WTC11 (cell line): ENCODE results near the gene TOPAZ1. TPM values are rescaled to one million over a fixed set of nuclear protein-coding genes. Genes with fewer than 3 reads are reported as not detected.

Experiments used
- ATAC-seq: fragments of 200-7000 bp; cut with Tn5 transposase; 2 replicates; pipeline ENCODE4 v1.10.0; 2021; ENCODE audit warnings: mild to moderate bottlenecking, moderate library complexity
- CTCF ChIA-PET: fragments of 300-600 bp; sonication (Branson Sonifier 250); formaldehyde crosslinking; loops from one replicate; lab custom pipeline; 2021; ENCODE audit warnings: antibody characterized with exemption; lab: Charles Lee
- POLR2A ChIA-PET: fragments of 350-600 bp; sonication (Branson Sonifier 250); formaldehyde crosslinking; loops from one replicate; lab custom pipeline; 2021; ENCODE audit warnings: antibody characterized with exemption; lab: Charles Lee
- DNase-seq: peaks from one replicate; pipeline ENCODE4 v3.0.0; 2021; ENCODE audit warnings: low spot score
- H3K27ac Mint-ChIP-seq: 2 replicates; pipeline ENCODE4 v1.8.0; 2021; ENCODE audit warnings: mixed read lengths
- H3K27me3 Mint-ChIP-seq: 2 replicates; pipeline ENCODE4 v1.8.0; 2021; ENCODE audit warnings: low read depth, mild to moderate bottlenecking, moderate library complexity, mixed read lengths
- H3K36me3 Mint-ChIP-seq: 2 replicates; pipeline ENCODE4 v1.8.0; 2021; ENCODE audit warnings: mixed read lengths
- H3K4me1 Mint-ChIP-seq: 2 replicates; pipeline ENCODE4 v1.8.0; 2022; ENCODE audit warnings: mixed read lengths
- H3K4me3 Mint-ChIP-seq: 2 replicates; pipeline ENCODE4 v1.8.0; 2021; ENCODE audit warnings: mild to moderate bottlenecking, moderate library complexity, mixed read lengths
- H3K9me3 Mint-ChIP-seq: 2 replicates; pipeline ENCODE4 v1.8.0; 2021; ENCODE audit warnings: mixed read lengths
- CBFB ChIP-seq: sonication (generic); formaldehyde crosslinking; IDR thresholded peaks from 2 replicates; pipeline ENCODE4 v1.8.1; 2022; ENCODE audit warnings: mild to moderate bottlenecking, low read depth, missing genetic modification reagents
- EMX1 ChIP-seq: fragments of 250-450 bp; sonication (Bioruptor Pico); IDR thresholded peaks from 2 replicates; pipeline ENCODE4 v1.8.0; 2021; ENCODE audit warnings: mild to moderate bottlenecking
- FOXJ3 ChIP-seq: sonication (generic); formaldehyde crosslinking; IDR thresholded peaks from 2 replicates; pipeline ENCODE4 v1.9.0; 2021; ENCODE audit warnings: missing genetic modification reagents, mild to moderate bottlenecking, borderline replicate concordance
- IRF2 ChIP-seq: sonication (generic); formaldehyde crosslinking; IDR thresholded peaks from 2 replicates; pipeline ENCODE4 v1.8.0; 2022; ENCODE audit warnings: low read depth, missing genetic modification reagents, borderline replicate concordance
- TEAD4 ChIP-seq: sonication (generic); formaldehyde crosslinking; IDR thresholded peaks from 2 replicates; pipeline ENCODE4 v1.8.0; 2022; ENCODE audit warnings: mild to moderate bottlenecking, missing genetic modification reagents
- ZNF263 ChIP-seq: sonication (generic); formaldehyde crosslinking; IDR thresholded peaks from 2 replicates; pipeline ENCODE4 v1.8.1; 2022; ENCODE audit warnings: low read depth, mild to moderate bottlenecking, moderate library complexity, missing genetic modification reagents
- ZNF396 ChIP-seq: fragments of 250-450 bp; sonication (Bioruptor Pico); IDR thresholded peaks from 2 replicates; pipeline ENCODE4 v1.8.0; 2021; ENCODE audit warnings: mild to moderate bottlenecking, moderate library complexity, borderline replicate concordance
- ZNF423 ChIP-seq: fragments of 250-450 bp; sonication (Bioruptor Pico); IDR thresholded peaks from 2 replicates; pipeline ENCODE4 v2.1.2; 2022; ENCODE audit warnings: mild to moderate bottlenecking, moderate library complexity
- total RNA-seq: library from RNA; stranded (reverse); gene quantifications from 3 replicates; pipeline ENCODE4 v1.2.3, GENCODE V29; 2021
- TF ChIP-seq, protein P1 (sequence below): sonication (generic); formaldehyde crosslinking; IDR thresholded peaks from 2 replicates; pipeline ENCODE4 v1.8.0; 2022; ENCODE audit warnings: mild to moderate bottlenecking, missing genetic modification reagents
- TF ChIP-seq, protein P2 (sequence below): fragments of 250-450 bp; sonication (Bioruptor Pico); IDR thresholded peaks from 2 replicates; pipeline ENCODE4 v1.9.0; 2021; ENCODE audit warnings: mild to moderate bottlenecking, borderline replicate concordance
- TF ChIP-seq, protein P3 (sequence below): sonication (generic); formaldehyde crosslinking; IDR thresholded peaks from 2 replicates; pipeline ENCODE4 v1.8.1; 2023; ENCODE audit warnings: mild to moderate bottlenecking, missing genetic modification reagents, borderline replicate concordance
- TF ChIP-seq, protein P4 (sequence below): sonication (generic); formaldehyde crosslinking; IDR thresholded peaks from 2 replicates; pipeline ENCODE4 v1.8.1; 2022; ENCODE audit warnings: missing genetic modification reagents, borderline replicate concordance
- TF ChIP-seq, protein P5 (sequence below): sonication (generic); formaldehyde crosslinking; IDR thresholded peaks from 2 replicates; pipeline ENCODE4 v1.8.1; 2023; ENCODE audit warnings: mild to moderate bottlenecking, missing genetic modification reagents, moderate library complexity
- TF ChIP-seq, protein P6 (sequence below): fragments of 200-600 bp; IDR thresholded peaks from 2 replicates; pipeline ENCODE4 v1.8.0; 2022; ENCODE audit warnings: antibody characterized with exemption
- TF ChIP-seq, protein P7 (sequence below): fragments of 250-450 bp; sonication (Bioruptor Pico); IDR thresholded peaks from 2 replicates; pipeline ENCODE4 v1.9.0; 2021; ENCODE audit warnings: mild to moderate bottlenecking
- TF ChIP-seq, protein P8 (sequence below): fragments of 250-450 bp; sonication (Bioruptor Pico); IDR thresholded peaks from 2 replicates; pipeline ENCODE4 v1.8.0; 2021; ENCODE audit warnings: mild to moderate bottlenecking

Gene TOPAZ1
- total RNA-seq, 1 experiment from 2014 or later = not detected

DNA sequence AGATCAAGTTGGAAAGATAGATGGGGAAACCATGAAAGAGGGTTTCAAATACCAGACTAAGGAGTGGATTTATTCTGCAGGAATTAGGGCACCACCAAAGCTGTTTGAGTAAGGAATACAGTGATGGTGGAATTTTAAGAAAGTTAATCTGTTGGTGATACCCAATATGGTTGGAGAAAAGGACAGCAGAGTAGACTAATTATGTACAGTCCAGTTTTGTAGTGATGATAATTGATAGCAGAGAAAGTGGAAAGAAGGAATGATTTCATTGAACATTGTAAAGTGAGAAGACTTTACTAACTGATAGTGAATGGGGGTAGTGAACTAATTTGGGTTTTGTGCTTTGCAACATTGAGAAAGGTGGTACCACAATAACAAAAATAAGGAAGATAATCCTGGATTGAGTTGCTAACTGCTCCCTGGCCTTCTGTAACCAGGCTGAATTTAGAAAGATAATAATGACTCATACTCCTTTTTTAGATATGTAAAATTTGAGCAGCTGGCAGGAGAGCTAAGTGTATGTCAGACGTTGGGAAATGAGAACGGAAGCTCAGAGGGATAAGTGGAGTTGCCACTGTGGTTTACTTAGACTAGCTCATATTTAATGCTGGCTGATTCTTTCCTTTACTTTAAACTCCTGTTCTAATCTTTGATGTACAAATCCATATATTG is 113.8 kb downstream of the TOPAZ1 start:
- ChIA-PET POLR2A (no interaction called here), CTCF (interaction anchor here (0.9 kb wide), 1 partner anchor 17 kb away, joined by 3 read pairs; the partner anchor contains the start of gene TCAIM)
- Mint-ChIP-seq H3K27me3 (no peaks in the 10 kb centered on the region), H3K36me3 (no peaks in the 10 kb centered on the region), H3K9me3 (no peaks in the 10 kb centered on the region), H3K4me1 (peaks cover 27% of the 10 kb centered on the region), H3K27ac (no peak overlapping the region), H3K4me3 (no peak overlapping the region)
- DNase-seq (no peak), ATAC-seq (no peak)
- TF ChIP-seq ZNF423 (CRISPR knock-in tag) = no peak
- no peak for TF ChIP-seq IRF2 (CRISPR knock-in tag)
- TF ChIP-seq, all 79 proteins: peak for 0

DNA sequence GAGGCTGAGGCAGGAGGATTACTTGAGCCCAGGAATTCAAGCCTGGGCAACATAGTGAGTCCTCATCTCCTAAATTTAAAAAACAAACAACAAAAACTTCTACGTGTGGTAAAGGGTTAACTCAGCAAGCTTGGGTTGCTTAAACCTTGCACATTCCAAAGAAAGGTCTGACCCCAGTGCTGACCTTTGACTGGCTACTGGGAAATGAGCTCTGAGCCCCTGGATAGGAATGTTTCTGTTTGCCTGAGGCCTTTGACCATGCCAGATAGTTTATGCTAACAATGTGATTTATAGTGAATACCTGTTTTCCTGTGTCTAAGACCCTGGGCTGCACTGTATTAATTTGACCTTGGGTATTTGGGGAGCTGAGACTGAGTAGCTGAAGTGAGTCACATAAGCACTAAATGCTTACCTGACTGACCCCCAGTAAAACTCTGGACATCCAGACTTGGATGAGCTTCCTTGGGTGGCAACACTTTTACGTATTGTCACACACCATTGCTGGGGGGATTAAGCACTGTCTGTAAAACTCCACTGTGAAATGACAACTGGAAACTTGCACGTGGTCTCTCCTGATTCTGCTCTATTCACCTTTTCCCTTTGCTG is 117.6 kb downstream of the TOPAZ1 start:
- H3K36me3 Mint-ChIP-seq = no peaks in the 10 kb centered on the region
- no peaks in the 10 kb centered on the region for H3K27me3 Mint-ChIP-seq
- CTCF ChIA-PET = interaction anchor here (0.5 to 1.1 kb wide), 2 partner anchors 41 to 696 kb away, joined by 3 read pairs; no protein-coding TSS in a partner anchor
- no peak overlapping the region for H3K4me3 Mint-ChIP-seq
- DNase-seq (peak; percentile 19), ATAC-seq (peak; percentile 94)
- peak overlapping the region; percentile 55 for H3K27ac Mint-ChIP-seq
- H3K9me3 Mint-ChIP-seq = no peaks in the 10 kb centered on the region
- H3K4me1 Mint-ChIP-seq = peaks cover 32% of the 10 kb centered on the region
- POLR2A ChIA-PET = no interaction called here
- TF ChIP-seq, protein P1, sequence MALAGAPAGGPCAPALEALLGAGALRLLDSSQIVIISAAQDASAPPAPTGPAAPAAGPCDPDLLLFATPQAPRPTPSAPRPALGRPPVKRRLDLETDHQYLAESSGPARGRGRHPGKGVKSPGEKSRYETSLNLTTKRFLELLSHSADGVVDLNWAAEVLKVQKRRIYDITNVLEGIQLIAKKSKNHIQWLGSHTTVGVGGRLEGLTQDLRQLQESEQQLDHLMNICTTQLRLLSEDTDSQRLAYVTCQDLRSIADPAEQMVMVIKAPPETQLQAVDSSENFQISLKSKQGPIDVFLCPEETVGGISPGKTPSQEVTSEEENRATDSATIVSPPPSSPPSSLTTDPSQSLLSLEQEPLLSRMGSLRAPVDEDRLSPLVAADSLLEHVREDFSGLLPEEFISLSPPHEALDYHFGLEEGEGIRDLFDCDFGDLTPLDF = no peak
- TF ChIP-seq, protein P2, sequence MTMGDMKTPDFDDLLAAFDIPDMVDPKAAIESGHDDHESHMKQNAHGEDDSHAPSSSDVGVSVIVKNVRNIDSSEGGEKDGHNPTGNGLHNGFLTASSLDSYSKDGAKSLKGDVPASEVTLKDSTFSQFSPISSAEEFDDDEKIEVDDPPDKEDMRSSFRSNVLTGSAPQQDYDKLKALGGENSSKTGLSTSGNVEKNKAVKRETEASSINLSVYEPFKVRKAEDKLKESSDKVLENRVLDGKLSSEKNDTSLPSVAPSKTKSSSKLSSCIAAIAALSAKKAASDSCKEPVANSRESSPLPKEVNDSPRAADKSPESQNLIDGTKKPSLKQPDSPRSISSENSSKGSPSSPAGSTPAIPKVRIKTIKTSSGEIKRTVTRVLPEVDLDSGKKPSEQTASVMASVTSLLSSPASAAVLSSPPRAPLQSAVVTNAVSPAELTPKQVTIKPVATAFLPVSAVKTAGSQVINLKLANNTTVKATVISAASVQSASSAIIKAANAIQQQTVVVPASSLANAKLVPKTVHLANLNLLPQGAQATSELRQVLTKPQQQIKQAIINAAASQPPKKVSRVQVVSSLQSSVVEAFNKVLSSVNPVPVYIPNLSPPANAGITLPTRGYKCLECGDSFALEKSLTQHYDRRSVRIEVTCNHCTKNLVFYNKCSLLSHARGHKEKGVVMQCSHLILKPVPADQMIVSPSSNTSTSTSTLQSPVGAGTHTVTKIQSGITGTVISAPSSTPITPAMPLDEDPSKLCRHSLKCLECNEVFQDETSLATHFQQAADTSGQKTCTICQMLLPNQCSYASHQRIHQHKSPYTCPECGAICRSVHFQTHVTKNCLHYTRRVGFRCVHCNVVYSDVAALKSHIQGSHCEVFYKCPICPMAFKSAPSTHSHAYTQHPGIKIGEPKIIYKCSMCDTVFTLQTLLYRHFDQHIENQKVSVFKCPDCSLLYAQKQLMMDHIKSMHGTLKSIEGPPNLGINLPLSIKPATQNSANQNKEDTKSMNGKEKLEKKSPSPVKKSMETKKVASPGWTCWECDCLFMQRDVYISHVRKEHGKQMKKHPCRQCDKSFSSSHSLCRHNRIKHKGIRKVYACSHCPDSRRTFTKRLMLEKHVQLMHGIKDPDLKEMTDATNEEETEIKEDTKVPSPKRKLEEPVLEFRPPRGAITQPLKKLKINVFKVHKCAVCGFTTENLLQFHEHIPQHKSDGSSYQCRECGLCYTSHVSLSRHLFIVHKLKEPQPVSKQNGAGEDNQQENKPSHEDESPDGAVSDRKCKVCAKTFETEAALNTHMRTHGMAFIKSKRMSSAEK (CRISPR knock-in tag) = no peak
- TF ChIP-seq, protein P3, sequence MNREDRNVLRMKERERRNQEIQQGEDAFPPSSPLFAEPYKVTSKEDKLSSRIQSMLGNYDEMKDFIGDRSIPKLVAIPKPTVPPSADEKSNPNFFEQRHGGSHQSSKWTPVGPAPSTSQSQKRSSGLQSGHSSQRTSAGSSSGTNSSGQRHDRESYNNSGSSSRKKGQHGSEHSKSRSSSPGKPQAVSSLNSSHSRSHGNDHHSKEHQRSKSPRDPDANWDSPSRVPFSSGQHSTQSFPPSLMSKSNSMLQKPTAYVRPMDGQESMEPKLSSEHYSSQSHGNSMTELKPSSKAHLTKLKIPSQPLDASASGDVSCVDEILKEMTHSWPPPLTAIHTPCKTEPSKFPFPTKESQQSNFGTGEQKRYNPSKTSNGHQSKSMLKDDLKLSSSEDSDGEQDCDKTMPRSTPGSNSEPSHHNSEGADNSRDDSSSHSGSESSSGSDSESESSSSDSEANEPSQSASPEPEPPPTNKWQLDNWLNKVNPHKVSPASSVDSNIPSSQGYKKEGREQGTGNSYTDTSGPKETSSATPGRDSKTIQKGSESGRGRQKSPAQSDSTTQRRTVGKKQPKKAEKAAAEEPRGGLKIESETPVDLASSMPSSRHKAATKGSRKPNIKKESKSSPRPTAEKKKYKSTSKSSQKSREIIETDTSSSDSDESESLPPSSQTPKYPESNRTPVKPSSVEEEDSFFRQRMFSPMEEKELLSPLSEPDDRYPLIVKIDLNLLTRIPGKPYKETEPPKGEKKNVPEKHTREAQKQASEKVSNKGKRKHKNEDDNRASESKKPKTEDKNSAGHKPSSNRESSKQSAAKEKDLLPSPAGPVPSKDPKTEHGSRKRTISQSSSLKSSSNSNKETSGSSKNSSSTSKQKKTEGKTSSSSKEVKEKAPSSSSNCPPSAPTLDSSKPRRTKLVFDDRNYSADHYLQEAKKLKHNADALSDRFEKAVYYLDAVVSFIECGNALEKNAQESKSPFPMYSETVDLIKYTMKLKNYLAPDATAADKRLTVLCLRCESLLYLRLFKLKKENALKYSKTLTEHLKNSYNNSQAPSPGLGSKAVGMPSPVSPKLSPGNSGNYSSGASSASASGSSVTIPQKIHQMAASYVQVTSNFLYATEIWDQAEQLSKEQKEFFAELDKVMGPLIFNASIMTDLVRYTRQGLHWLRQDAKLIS (CRISPR knock-in tag) = no peak
- TF ChIP-seq CBFB = no peak
- no peak for TF ChIP-seq TEAD4 (CRISPR knock-in tag)
- no peak for TF ChIP-seq FOXJ3 (CRISPR knock-in tag)
- TF ChIP-seq, protein P4, sequence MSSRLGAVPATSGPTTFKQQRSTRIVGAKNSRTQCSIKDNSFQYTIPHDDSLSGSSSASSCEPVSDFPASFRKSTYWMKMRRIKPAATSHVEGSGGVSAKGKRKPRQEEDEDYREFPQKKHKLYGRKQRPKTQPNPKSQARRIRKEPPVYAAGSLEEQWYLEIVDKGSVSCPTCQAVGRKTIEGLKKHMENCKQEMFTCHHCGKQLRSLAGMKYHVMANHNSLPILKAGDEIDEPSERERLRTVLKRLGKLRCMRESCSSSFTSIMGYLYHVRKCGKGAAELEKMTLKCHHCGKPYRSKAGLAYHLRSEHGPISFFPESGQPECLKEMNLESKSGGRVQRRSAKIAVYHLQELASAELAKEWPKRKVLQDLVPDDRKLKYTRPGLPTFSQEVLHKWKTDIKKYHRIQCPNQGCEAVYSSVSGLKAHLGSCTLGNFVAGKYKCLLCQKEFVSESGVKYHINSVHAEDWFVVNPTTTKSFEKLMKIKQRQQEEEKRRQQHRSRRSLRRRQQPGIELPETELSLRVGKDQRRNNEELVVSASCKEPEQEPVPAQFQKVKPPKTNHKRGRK (CRISPR knock-in tag) = no peak
- TF ChIP-seq, protein P5, sequence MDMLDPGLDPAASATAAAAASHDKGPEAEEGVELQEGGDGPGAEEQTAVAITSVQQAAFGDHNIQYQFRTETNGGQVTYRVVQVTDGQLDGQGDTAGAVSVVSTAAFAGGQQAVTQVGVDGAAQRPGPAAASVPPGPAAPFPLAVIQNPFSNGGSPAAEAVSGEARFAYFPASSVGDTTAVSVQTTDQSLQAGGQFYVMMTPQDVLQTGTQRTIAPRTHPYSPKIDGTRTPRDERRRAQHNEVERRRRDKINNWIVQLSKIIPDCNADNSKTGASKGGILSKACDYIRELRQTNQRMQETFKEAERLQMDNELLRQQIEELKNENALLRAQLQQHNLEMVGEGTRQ = no peak
- no peak for TF ChIP-seq ZNF396 (CRISPR knock-in tag)
- TF ChIP-seq, protein P6, sequence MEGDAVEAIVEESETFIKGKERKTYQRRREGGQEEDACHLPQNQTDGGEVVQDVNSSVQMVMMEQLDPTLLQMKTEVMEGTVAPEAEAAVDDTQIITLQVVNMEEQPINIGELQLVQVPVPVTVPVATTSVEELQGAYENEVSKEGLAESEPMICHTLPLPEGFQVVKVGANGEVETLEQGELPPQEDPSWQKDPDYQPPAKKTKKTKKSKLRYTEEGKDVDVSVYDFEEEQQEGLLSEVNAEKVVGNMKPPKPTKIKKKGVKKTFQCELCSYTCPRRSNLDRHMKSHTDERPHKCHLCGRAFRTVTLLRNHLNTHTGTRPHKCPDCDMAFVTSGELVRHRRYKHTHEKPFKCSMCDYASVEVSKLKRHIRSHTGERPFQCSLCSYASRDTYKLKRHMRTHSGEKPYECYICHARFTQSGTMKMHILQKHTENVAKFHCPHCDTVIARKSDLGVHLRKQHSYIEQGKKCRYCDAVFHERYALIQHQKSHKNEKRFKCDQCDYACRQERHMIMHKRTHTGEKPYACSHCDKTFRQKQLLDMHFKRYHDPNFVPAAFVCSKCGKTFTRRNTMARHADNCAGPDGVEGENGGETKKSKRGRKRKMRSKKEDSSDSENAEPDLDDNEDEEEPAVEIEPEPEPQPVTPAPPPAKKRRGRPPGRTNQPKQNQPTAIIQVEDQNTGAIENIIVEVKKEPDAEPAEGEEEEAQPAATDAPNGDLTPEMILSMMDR = no peak
- TF ChIP-seq ZNF263 (CRISPR knock-in tag) = no peak
- no peak for TF ChIP-seq EMX1 (CRISPR knock-in tag)
- TF ChIP-seq, protein P7, sequence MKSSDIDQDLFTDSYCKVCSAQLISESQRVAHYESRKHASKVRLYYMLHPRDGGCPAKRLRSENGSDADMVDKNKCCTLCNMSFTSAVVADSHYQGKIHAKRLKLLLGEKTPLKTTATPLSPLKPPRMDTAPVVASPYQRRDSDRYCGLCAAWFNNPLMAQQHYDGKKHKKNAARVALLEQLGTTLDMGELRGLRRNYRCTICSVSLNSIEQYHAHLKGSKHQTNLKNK = no peak
- TF ChIP-seq, protein P8, sequence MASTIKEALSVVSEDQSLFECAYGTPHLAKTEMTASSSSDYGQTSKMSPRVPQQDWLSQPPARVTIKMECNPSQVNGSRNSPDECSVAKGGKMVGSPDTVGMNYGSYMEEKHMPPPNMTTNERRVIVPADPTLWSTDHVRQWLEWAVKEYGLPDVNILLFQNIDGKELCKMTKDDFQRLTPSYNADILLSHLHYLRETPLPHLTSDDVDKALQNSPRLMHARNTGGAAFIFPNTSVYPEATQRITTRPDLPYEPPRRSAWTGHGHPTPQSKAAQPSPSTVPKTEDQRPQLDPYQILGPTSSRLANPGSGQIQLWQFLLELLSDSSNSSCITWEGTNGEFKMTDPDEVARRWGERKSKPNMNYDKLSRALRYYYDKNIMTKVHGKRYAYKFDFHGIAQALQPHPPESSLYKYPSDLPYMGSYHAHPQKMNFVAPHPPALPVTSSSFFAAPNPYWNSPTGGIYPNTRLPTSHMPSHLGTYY (CRISPR knock-in tag) = no peak
